IPS-18a (cell line): ENCODE results near the gene CSNK2A1.

Experiments used
- H3K27ac ChIP-seq: one replicate; pipeline ENCODE4 v1.5.1; 2013; ENCODE audit warnings: low read length
- H3K27me3 ChIP-seq: one replicate; pipeline ENCODE4 v1.6.1; 2013; ENCODE audit warnings: mild to moderate bottlenecking, low read length; ENCODE audit not compliant: control insufficient read depth, insufficient read depth
- H3K36me3 ChIP-seq: one replicate; pipeline ENCODE4 v1.6.1; 2013; ENCODE audit warnings: low read depth, low read length; ENCODE audit not compliant: control insufficient read depth
- H3K4me1 ChIP-seq: one replicate; pipeline ENCODE4 v1.6.1; 2013; ENCODE audit warnings: low read depth, low read length; ENCODE audit not compliant: control insufficient read depth
- H3K4me3 ChIP-seq: one replicate; pipeline ENCODE4 v1.5.1; 2013; ENCODE audit warnings: low read length
- H3K9ac ChIP-seq: one replicate; pipeline ENCODE4 v1.6.1; 2013; ENCODE audit warnings: mild to moderate bottlenecking, low read length, moderate library complexity
- H3K9me3 ChIP-seq: one replicate; pipeline ENCODE4 v1.6.1; 2013; ENCODE audit warnings: low read depth, low read length; ENCODE audit not compliant: control insufficient read depth

CSNK2A1 gene

GRCh38 chr20:544153-544725 is 649 bp upstream of the CSNK2A1 start:
- Histone ChIP-seq H3K36me3 (no peaks in the 10 kb centered on the region), H3K27ac (peak overlapping the region; percentile 98), H3K4me3 (peak overlapping the region; percentile 90), H3K9me3 (no peaks in the 10 kb centered on the region), H3K27me3 (peaks cover 20% of the 10 kb centered on the region), H3K9ac (peak overlapping the region; percentile 96), H3K4me1 (peaks cover 19% of the 10 kb centered on the region)

DNA sequence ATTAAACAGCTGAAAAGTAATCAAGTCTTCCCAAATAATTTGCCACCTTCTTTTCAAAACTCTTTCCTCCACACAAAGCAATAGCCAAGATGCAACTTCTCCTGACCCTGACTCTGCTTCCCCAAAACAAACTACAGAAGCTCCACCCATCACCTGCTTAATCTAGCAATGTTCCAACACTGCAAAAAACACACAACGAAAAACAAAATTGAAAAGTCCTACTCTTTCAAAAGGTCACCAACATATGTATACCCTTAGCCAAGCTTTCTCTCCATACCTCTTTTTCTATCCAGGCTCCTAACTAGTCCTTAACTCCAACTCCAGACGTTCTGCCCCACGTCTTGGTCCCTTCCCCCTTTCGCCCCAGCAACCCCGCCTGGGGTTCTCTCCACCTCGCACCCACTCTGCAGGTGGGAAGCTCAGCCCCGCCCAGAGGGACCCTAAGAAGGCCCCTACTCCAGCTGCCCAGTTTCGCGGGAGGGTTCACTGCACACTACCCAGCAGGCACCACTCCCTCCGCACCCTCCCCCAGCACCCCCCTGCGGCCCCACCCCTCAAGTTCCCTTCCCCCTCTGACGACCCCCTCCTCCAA is 717 bp downstream of the CSNK2A1 start:
- Histone ChIP-seq H3K27ac (peak overlapping the region; percentile 93), H3K9me3 (no peaks in the 10 kb centered on the region), H3K36me3 (no peaks in the 10 kb centered on the region), H3K27me3 (peaks cover 20% of the 10 kb centered on the region), H3K9ac (peak overlapping the region; percentile 96), H3K4me3 (peak overlapping the region; percentile 90), H3K4me1 (peaks cover 19% of the 10 kb centered on the region)

GRCh38 chr20:540391-541201 is 3.0 kb downstream of the CSNK2A1 start:
- Histone ChIP-seq H3K9me3 (no peaks in the 10 kb centered on the region), H3K27ac (no peak overlapping the region), H3K9ac (no peak overlapping the region), H3K4me3 (peak overlapping the region; percentile 90), H3K36me3 (no peaks in the 10 kb centered on the region), H3K4me1 (peaks cover 28% of the 10 kb centered on the region), H3K27me3 (peaks cover 3% of the 10 kb centered on the region)

- Histone ChIP-seq H3K4me1 (peaks cover 28% of the 10 kb centered on the region), H3K27ac (no peak overlapping the region), H3K9me3 (no peaks in the 10 kb centered on the region), H3K9ac (no peak overlapping the region), H3K36me3 (no peaks in the 10 kb centered on the region), H3K4me3 (peak overlapping the region; percentile 90), H3K27me3 (no peaks in the 10 kb centered on the region)
Measured at GRCh38 chr20:539848-540247, 3.7 kb downstream of the CSNK2A1 start.

DNA sequence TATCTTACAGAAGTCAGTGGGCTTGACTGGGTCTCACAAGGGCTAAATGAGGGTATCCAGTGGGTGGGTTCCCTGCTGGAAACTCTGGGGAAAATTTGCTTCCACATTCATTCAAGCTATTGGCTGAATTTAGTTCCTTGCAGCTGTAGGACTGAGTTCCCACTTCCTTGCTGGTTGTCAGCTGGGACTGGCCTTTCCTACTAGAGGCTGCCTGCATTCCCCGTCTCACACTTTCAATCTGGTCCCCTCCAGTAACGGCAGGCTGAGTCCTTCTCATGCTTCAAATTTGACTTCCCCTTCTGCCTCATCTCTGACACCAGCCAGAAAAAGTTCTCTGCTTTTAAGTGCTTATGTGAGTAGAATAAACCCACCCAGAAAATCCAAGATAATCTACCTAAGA is 4.4 kb downstream of the CSNK2A1 start:
- H3K27ac ChIP-seq, result no peak overlapping the region
- peaks cover 28% of the 10 kb centered on the region for H3K4me1 ChIP-seq
- H3K27me3 ChIP-seq, result no peaks in the 10 kb centered on the region
- H3K9me3 ChIP-seq, result no peaks in the 10 kb centered on the region
- peak overlapping the region; percentile 90 for H3K4me3 ChIP-seq
- no peak overlapping the region for H3K9ac ChIP-seq
- H3K36me3 ChIP-seq, result no peaks in the 10 kb centered on the region

DNA sequence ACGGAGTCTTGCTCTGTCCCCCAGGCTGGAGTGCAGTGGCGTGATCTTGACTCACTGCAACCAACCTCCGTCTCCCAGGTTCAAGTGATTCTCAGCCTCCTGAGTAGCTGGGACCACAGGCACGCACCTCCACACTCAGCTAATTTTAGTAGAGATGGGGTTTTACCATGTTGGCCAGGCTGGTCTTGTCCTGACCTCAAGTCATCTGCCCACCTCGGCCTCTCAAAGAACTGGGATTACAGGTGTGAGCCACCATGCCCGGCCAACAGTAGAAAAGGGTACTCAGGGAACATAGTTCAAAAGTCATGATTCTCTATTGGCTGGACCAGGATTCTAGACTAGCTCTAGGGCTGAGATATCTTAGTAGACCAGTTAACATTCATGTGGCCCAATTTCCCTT is 5.6 kb downstream of the CSNK2A1 start:
- Histone ChIP-seq H3K27me3 (no peaks in the 10 kb centered on the region), H3K27ac (no peak overlapping the region), H3K4me1 (peaks cover 28% of the 10 kb centered on the region), H3K4me3 (no peak overlapping the region), H3K9ac (no peak overlapping the region), H3K36me3 (no peaks in the 10 kb centered on the region), H3K9me3 (no peaks in the 10 kb centered on the region)

DNA sequence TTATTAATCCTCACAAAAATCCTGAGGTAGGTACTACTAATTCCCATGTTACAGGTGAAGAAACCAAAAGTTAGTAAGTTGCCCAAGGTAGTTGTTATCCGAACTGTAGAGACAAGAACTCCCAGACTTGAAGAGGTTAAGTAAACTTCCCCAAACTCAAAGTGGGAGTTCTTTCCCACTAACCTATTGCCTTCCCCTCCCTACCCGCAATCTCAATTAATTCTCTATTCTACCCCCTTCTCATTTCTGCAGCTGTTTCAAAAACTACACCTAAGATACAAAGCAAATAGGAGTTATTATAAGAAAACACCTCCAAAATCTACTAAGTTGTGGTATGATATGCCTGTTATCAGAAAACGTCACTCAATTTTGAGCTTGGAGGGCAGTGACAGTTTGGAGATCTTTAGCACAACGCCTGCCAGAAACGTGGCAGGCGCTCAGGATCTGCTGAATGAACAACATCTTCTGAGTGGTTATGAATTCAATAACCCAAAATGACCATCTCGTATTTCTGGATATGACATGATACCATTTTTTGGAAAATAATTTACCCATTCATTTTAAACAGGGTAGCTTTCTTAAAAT is 7.1 kb downstream of the CSNK2A1 start:
- Histone ChIP-seq H3K4me1 (peaks cover 23% of the 10 kb centered on the region), H3K9ac (no peak overlapping the region), H3K36me3 (no peaks in the 10 kb centered on the region), H3K27me3 (no peaks in the 10 kb centered on the region), H3K27ac (no peak overlapping the region), H3K4me3 (no peak overlapping the region), H3K9me3 (no peaks in the 10 kb centered on the region)

- Histone ChIP-seq H3K4me3 (no peak overlapping the region), H3K4me1 (peaks cover 23% of the 10 kb centered on the region), H3K27me3 (no peaks in the 10 kb centered on the region), H3K9ac (no peak overlapping the region), H3K36me3 (no peaks in the 10 kb centered on the region), H3K9me3 (no peaks in the 10 kb centered on the region), H3K27ac (no peak overlapping the region)
Measured at GRCh38 chr20:535958-536357, 7.6 kb downstream of the CSNK2A1 start.

- Histone ChIP-seq H3K36me3 (peaks cover 4% of the 10 kb centered on the region), H3K4me1 (peaks cover 9% of the 10 kb centered on the region), H3K9me3 (no peaks in the 10 kb centered on the region), H3K9ac (no peak overlapping the region), H3K27me3 (no peaks in the 10 kb centered on the region), H3K4me3 (no peak overlapping the region), H3K27ac (no peak overlapping the region)
Measured at GRCh38 chr20:533526-533925, 10.1 kb downstream of the CSNK2A1 start.

- H3K27ac ChIP-seq, result no peak overlapping the region
- H3K9ac ChIP-seq, result no peak overlapping the region
- H3K9me3 ChIP-seq, result no peaks in the 10 kb centered on the region
- no peaks in the 10 kb centered on the region for H3K27me3 ChIP-seq
- no peak overlapping the region for H3K4me3 ChIP-seq
- H3K4me1 ChIP-seq, result peaks cover 9% of the 10 kb centered on the region
- peaks cover 11% of the 10 kb centered on the region for H3K36me3 ChIP-seq
Measured at GRCh38 chr20:532530-532929, 11.1 kb downstream of the CSNK2A1 start.

GRCh38 chr20:531608-532007 is 12.0 kb downstream of the CSNK2A1 start:
- Histone ChIP-seq H3K9me3 (no peaks in the 10 kb centered on the region), H3K36me3 (peaks cover 13% of the 10 kb centered on the region), H3K4me3 (no peak overlapping the region), H3K4me1 (peaks cover under 1% of the 10 kb centered on the region), H3K27me3 (no peaks in the 10 kb centered on the region), H3K9ac (no peak overlapping the region), H3K27ac (no peak overlapping the region)
